WI38 (cell line): ENCODE results near the gene OSCP1.

Experiments used
- H3K4me3 ChIP-seq: 2 replicates; pipeline ENCODE4 v1.5.1; 2011; ENCODE audit warnings: low read depth, mild to moderate bottlenecking, control low read depth, low read length
- CTCF ChIP-seq: IDR thresholded peaks from 2 replicates; pipeline ENCODE4 v1.5.1; 2012; ENCODE audit warnings: low read depth, mild to moderate bottlenecking, control low read depth, low read length

Gene OSCP1

GRCh38 chr1:36453600-36454388 is 3.5 kb upstream of the OSCP1 start:
- H3K4me3 ChIP-seq = no peak overlapping the region
- TF ChIP-seq CTCF = no peak

GRCh38 chr1:36453051-36453450 is 2.8 kb upstream of the OSCP1 start:
- no peak for TF ChIP-seq CTCF
- H3K4me3 ChIP-seq = no peak overlapping the region

- no peak for TF ChIP-seq CTCF
- H3K4me3 ChIP-seq = peak overlapping the region; percentile 71
These were observed 661 bp upstream of the OSCP1 start for GRCh38 chr1:36450919-36451305.

- no peak overlapping the region for H3K4me3 ChIP-seq
- no peak for TF ChIP-seq CTCF
These were observed 1.7 kb downstream of the OSCP1 start for GRCh38 chr1:36448530-36449056.

GRCh38 chr1:36447450-36447849 is 2.8 kb downstream of the OSCP1 start:
- H3K4me3 ChIP-seq = no peak overlapping the region
- TF ChIP-seq CTCF = no peak

- TF ChIP-seq CTCF = no peak
- no peak overlapping the region for H3K4me3 ChIP-seq
These were observed 3.5 kb downstream of the OSCP1 start for GRCh38 chr1:36446746-36447145.

GRCh38 chr1:36446271-36446670 is 4.0 kb downstream of the OSCP1 start:
- TF ChIP-seq CTCF = 0 out of 2 replicates have a peak, but pooled peaks have one; percentile 8

More at GRCh38 chr1:36446271-36446670, 4.0 kb downstream of the OSCP1 start:
- H3K4me3 ChIP-seq = no peak overlapping the region
